HEK293 (cell line): Measurements from ENCODE around the gene ATP6V1F.

Experiments used
- BCL11A ChIP-seq: fragments of 450-650 bp; formaldehyde crosslinking; IDR thresholded peaks from 2 replicates; pipeline ENCODE4 v1.5.1; 2016; ENCODE audit warnings: low read depth, missing biosample characterization, missing genetic modification characterization
- CTCF ChIP-seq: fragments of 450-650 bp; formaldehyde crosslinking; IDR thresholded peaks from 2 replicates; pipeline ENCODE4 v1.5.1; 2016; ENCODE audit warnings: missing biosample characterization, missing genetic modification characterization
- GLIS1 ChIP-seq: fragments of 450-650 bp; formaldehyde crosslinking; IDR thresholded peaks from 2 replicates; pipeline ENCODE4 v1.5.1; 2016; ENCODE audit warnings: missing biosample characterization, missing genetic modification characterization
- YY1 ChIP-seq: fragments of 450-650 bp; formaldehyde crosslinking; IDR thresholded peaks from 2 replicates; pipeline ENCODE4 v1.5.1; 2018; ENCODE audit warnings: missing biosample characterization, missing genetic modification characterization
- ZEB2 ChIP-seq: fragments of 450-650 bp; formaldehyde crosslinking; IDR thresholded peaks from 2 replicates; pipeline ENCODE4 v1.5.1; 2016; ENCODE audit warnings: missing biosample characterization, missing genetic modification characterization
- ZNF148 ChIP-seq: fragments of 450-650 bp; formaldehyde crosslinking; IDR thresholded peaks from 2 replicates; pipeline ENCODE4 v1.5.0; 2017; ENCODE audit warnings: missing biosample characterization, missing genetic modification characterization, borderline replicate concordance
- ZNF16 ChIP-seq: fragments of 450-650 bp; formaldehyde crosslinking; IDR thresholded peaks from 2 replicates; pipeline ENCODE4 v1.5.1; 2016; ENCODE audit warnings: low read depth, missing biosample characterization, missing genetic modification characterization
- ZNF174 ChIP-seq: fragments of 450-650 bp; formaldehyde crosslinking; IDR thresholded peaks from 2 replicates; pipeline ENCODE4 v1.5.0; 2017; ENCODE audit warnings: missing biosample characterization, mild to moderate bottlenecking, missing genetic modification characterization
- ZNF335 ChIP-seq: fragments of 450-650 bp; formaldehyde crosslinking; conservative IDR thresholded peaks from 2 replicates; pipeline ENCODE4 v1.5.1; 2016; ENCODE audit warnings: missing biosample characterization, missing genetic modification characterization
- ZNF423 ChIP-seq: fragments of 450-650 bp; formaldehyde crosslinking; IDR thresholded peaks from 2 replicates; pipeline ENCODE4 v1.5.1; 2016; ENCODE audit warnings: missing biosample characterization, missing genetic modification characterization
- ZNF510 ChIP-seq: fragments of 450-650 bp; formaldehyde crosslinking; IDR thresholded peaks from 2 replicates; pipeline ENCODE4 v1.5.1; 2018; ENCODE audit warnings: mild to moderate bottlenecking, missing genetic modification characterization, missing biosample characterization; ENCODE audit not compliant: insufficient replicate concordance
- ZNF629 ChIP-seq: fragments of 450-650 bp; formaldehyde crosslinking; IDR thresholded peaks from 2 replicates; pipeline ENCODE4 v1.5.1; 2017; ENCODE audit warnings: missing biosample characterization, missing genetic modification characterization
- ZNF704 ChIP-seq: fragments of 450-650 bp; formaldehyde crosslinking; IDR thresholded peaks from 2 replicates; pipeline ENCODE4 v1.5.1; 2016; ENCODE audit warnings: missing biosample characterization, missing genetic modification characterization

GRCh38 chr7:128854396-128854795 is 8.3 kb upstream of the ATP6V1F start:
- no peak for TF ChIP-seq ZNF148 (tag by site-specific recombination)
- TF ChIP-seq CTCF (tag by site-specific recombination): no peak
- TF ChIP-seq YY1 (tag by site-specific recombination): no peak
- TF ChIP-seq ZNF174: no peak
- TF ChIP-seq ZNF510: no peak
- TF ChIP-seq ZNF423 (tag by site-specific recombination): no peak
- no peak for TF ChIP-seq BCL11A (tag by site-specific recombination)
- no peak for TF ChIP-seq ZNF335 (tag by site-specific recombination)
- no peak for TF ChIP-seq ZNF629 (tag by site-specific recombination)
- TF ChIP-seq GLIS1: no peak
- no peak for TF ChIP-seq ZEB2 (tag by site-specific recombination)
- no peak for TF ChIP-seq ZNF704 (tag by site-specific recombination)
- no peak for TF ChIP-seq ZNF16 (tag by site-specific recombination)
